ENCODE measurements around the gene CWF19L2.
"Not testable (repeated sequence)": the region's sequence is repeated elsewhere in the genome, so short reads cannot be mapped to it uniquely, and the experiment has no call there.

Gene CWF19L2

DNA sequence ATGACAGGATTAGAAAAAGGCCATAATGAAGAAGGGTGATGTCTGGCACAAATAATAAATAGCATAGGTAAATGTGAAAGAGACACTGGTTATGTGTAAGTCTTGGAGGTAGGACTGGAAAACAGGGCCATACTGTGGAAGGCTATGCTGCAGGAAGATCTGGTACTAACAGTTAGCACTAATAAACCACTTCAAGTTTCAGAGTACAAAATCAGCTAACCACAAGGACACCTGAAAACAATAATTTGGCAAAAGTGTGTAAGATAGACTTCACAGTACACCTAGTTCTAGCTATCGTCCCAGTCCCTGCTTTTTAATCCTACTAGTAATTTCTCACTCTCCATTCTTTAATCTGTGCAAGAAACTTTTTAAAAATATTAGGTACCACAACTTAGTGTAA is 44.3 kb downstream of the CWF19L2 start:
- H2AK5ac ChIP-seq (ENCODE audit: low read length) = no peak overlapping the region
- no peak for DNase-seq
- H3K4me2 ChIP-seq (ENCODE audit: low read length) = no peak overlapping the region
- H2AFZ ChIP-seq (ENCODE audit: insufficient read depth, low read length, poor library complexity) = no peak overlapping the region
- H3K79me2 ChIP-seq (ENCODE audit: control insufficient read depth, insufficient read depth, low read length, poor library complexity) = no peaks in the 10 kb centered on the region
- no CpG with 5 or more reads among the region's 1 CpG for WGBS (ENCODE audit: extremely low coverage, insufficient coverage, insufficient read length)
- no peaks in the 10 kb centered on the region for H3K27me3 ChIP-seq (ENCODE audit: insufficient read depth, low read length)
- no peak overlapping the region for H3K9ac ChIP-seq (ENCODE audit: low read length)
- no peak overlapping the region for H3K14ac ChIP-seq (ENCODE audit: low read length)
- H2BK120ac ChIP-seq (ENCODE audit: insufficient read depth, low read length, poor library complexity) = no peak overlapping the region
- no peak overlapping the region for H3K4me3 ChIP-seq (ENCODE audit: low read depth, low read length)
- H2BK12ac ChIP-seq (ENCODE audit: low read length) = no peak overlapping the region
- H3K9me3 ChIP-seq (ENCODE audit: insufficient read depth, low read depth, low read length) = no peaks in the 10 kb centered on the region
- no peaks in the 10 kb centered on the region for H3K4me1 ChIP-seq (ENCODE audit: control insufficient read depth in 1 of 2, insufficient read depth in 2 of 2, low read length in 2 of 2)
- no peak overlapping the region for H2BK5ac ChIP-seq (ENCODE audit: low read depth, low read length, poor library complexity)
- H4K12ac ChIP-seq (ENCODE audit: low read depth, low read length) = no peak overlapping the region
- no peaks in the 10 kb centered on the region for H3K36me3 ChIP-seq (ENCODE audit: control insufficient read depth in 1 of 2, insufficient read depth in 2 of 2, low read length in 2 of 2)
- no peaks in the 10 kb centered on the region for H3K79me1 ChIP-seq (ENCODE audit: low read length)
- no peak overlapping the region for H3K18ac ChIP-seq (ENCODE audit: low read length)
- no peak overlapping the region for H4K91ac ChIP-seq (ENCODE audit: low read depth, low read length)
- no peak overlapping the region for H4K8ac ChIP-seq (ENCODE audit: low read depth, low read length)
- H3K4ac ChIP-seq (ENCODE audit: low read depth, low read length) = no peak overlapping the region
- no peak overlapping the region for H3K27ac ChIP-seq (ENCODE audit: low read depth, low read length)
- no peak overlapping the region for H3K23ac ChIP-seq (ENCODE audit: low read length)

DNA sequence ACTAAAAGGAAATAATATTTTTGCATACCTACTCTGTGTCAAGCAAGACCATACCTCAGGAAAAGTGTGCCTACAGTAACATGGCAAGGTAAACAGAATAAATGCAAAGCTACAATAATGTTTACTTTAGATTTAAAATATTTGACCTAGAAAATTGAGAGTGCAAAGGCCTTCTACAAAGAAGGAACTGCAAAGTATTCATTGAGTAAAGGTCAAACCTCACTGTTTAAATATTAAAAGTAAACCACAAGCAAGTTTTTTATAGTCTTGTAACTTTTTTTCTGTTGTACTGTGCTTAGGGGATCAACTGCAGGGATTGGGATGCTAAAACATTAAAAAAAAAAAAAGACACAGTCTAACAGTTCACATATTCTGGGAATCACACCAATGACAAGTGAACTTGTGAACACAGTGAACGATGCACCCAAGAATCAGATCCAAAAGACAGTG is 48.8 kb downstream of the CWF19L2 start:
- Histone ChIP-seq H2AFZ (ENCODE audit: insufficient read depth, low read length, poor library complexity) (no peak overlapping the region), H2BK12ac (ENCODE audit: low read length) (no peak overlapping the region), H3K9me3 (ENCODE audit: insufficient read depth, low read depth, low read length) (no peaks in the 10 kb centered on the region), H3K4me2 (ENCODE audit: low read length) (no peak overlapping the region), H4K91ac (ENCODE audit: low read depth, low read length) (no peak overlapping the region), H3K18ac (ENCODE audit: low read length) (no peak overlapping the region), H3K27ac (ENCODE audit: low read depth, low read length) (no peak overlapping the region), H3K9ac (ENCODE audit: low read length) (no peak overlapping the region), H2BK120ac (ENCODE audit: insufficient read depth, low read length, poor library complexity) (no peak overlapping the region), H3K4me3 (ENCODE audit: low read depth, low read length) (no peak overlapping the region), H4K8ac (ENCODE audit: low read depth, low read length) (no peak overlapping the region), H2AK5ac (ENCODE audit: low read length) (no peak overlapping the region), H4K12ac (ENCODE audit: low read depth, low read length) (no peak overlapping the region), H3K4me1 (ENCODE audit: control insufficient read depth in 1 of 2, insufficient read depth in 2 of 2, low read length in 2 of 2) (no peaks in the 10 kb centered on the region), H3K79me1 (ENCODE audit: low read length) (no peaks in the 10 kb centered on the region), H2BK5ac (ENCODE audit: low read depth, low read length, poor library complexity) (no peak overlapping the region), H3K36me3 (ENCODE audit: control insufficient read depth in 1 of 2, insufficient read depth in 2 of 2, low read length in 2 of 2) (no peaks in the 10 kb centered on the region), H3K14ac (ENCODE audit: low read length) (no peak overlapping the region), H3K79me2 (ENCODE audit: control insufficient read depth, insufficient read depth, low read length, poor library complexity) (no peaks in the 10 kb centered on the region), H3K27me3 (ENCODE audit: insufficient read depth, low read length) (no peaks in the 10 kb centered on the region), H3K4ac (ENCODE audit: low read depth, low read length) (no peak overlapping the region), H3K23ac (ENCODE audit: low read length) (no peak overlapping the region)
- no peak for DNase-seq
- WGBS (ENCODE audit: extremely low coverage, insufficient coverage, insufficient read length) = no CpG with 5 or more reads among the region's 1 CpG

DNA sequence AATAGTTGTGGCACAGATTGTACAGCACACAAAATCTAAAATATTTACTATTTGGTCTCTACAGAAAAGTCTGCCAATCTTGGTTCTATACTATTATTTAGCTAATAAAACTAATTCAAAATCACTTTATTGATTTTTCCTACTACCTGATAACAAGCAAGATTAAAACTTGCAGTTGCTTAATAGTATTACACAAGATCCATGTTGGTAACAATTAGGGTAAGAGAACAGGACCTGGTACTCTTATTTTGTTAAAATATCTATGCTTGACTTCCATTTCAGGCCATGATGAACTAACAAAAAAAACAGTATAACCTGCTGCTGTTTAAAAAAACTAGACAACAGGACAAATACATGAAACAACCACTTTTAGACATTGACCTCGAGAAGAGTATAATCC is 52.4 kb downstream of the CWF19L2 start:
- WGBS (ENCODE audit: extremely low coverage, insufficient coverage, insufficient read length) = no CpG with 5 or more reads among the region's 1 CpG
- Histone ChIP-seq H3K27ac (ENCODE audit: low read depth, low read length) (no peak overlapping the region), H4K8ac (ENCODE audit: low read depth, low read length) (no peak overlapping the region), H3K18ac (ENCODE audit: low read length) (no peak overlapping the region), H3K14ac (ENCODE audit: low read length) (no peak overlapping the region), H3K27me3 (ENCODE audit: insufficient read depth, low read length) (no peaks in the 10 kb centered on the region), H2AK5ac (ENCODE audit: low read length) (no peak overlapping the region), H3K4ac (ENCODE audit: low read depth, low read length) (no peak overlapping the region), H4K91ac (ENCODE audit: low read depth, low read length) (no peak overlapping the region), H3K23ac (ENCODE audit: low read length) (no peak overlapping the region), H3K79me2 (ENCODE audit: control insufficient read depth, insufficient read depth, low read length, poor library complexity) (no peaks in the 10 kb centered on the region), H4K12ac (ENCODE audit: low read depth, low read length) (no peak overlapping the region), H2BK5ac (ENCODE audit: low read depth, low read length, poor library complexity) (no peak overlapping the region), H3K9ac (ENCODE audit: low read length) (no peak overlapping the region), H2AFZ (ENCODE audit: insufficient read depth, low read length, poor library complexity) (no peak overlapping the region), H2BK12ac (ENCODE audit: low read length) (no peak overlapping the region), H3K36me3 (ENCODE audit: control insufficient read depth in 1 of 2, insufficient read depth in 2 of 2, low read length in 2 of 2) (no peaks in the 10 kb centered on the region), H3K4me1 (ENCODE audit: control insufficient read depth in 1 of 2, insufficient read depth in 2 of 2, low read length in 2 of 2) (no peaks in the 10 kb centered on the region), H2BK120ac (ENCODE audit: insufficient read depth, low read length, poor library complexity) (no peak overlapping the region), H3K9me3 (ENCODE audit: insufficient read depth, low read depth, low read length) (no peaks in the 10 kb centered on the region), H3K4me3 (ENCODE audit: low read depth, low read length) (no peak overlapping the region), H3K4me2 (ENCODE audit: low read length) (no peak overlapping the region), H3K79me1 (ENCODE audit: low read length) (no peaks in the 10 kb centered on the region)
- DNase-seq = no peak

DNA sequence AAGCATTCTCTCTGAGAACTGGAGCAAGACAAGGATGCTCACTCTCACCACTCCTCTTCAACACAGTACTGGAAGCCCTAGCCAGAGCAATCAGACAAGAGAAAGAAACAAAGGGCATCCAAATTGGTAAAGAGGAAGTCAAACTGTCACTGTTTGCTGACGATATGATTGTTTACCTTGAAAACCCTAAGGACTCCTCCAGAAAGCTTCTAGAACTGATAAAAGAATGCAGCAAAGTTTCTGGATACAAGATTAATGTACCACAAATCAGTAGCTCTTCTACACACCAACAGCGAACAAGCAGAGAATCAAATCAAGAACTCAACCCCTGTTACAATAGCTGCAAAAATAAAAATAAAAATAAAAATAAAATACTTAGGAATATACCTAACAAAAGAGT is 56.5 kb downstream of the CWF19L2 start:
- H3K4me2 ChIP-seq (ENCODE audit: low read length); H3K18ac ChIP-seq (ENCODE audit: low read length); H3K4me1 ChIP-seq (ENCODE audit: control insufficient read depth in 1 of 2, insufficient read depth in 2 of 2, low read length in 2 of 2); H2AK5ac ChIP-seq (ENCODE audit: low read length); H3K36me3 ChIP-seq (ENCODE audit: control insufficient read depth in 1 of 2, insufficient read depth in 2 of 2, low read length in 2 of 2); H2BK5ac ChIP-seq (ENCODE audit: low read depth, low read length, poor library complexity); H3K14ac ChIP-seq (ENCODE audit: low read length); H3K27ac ChIP-seq (ENCODE audit: low read depth, low read length); H3K27me3 ChIP-seq (ENCODE audit: insufficient read depth, low read length); H4K8ac ChIP-seq (ENCODE audit: low read depth, low read length); H4K91ac ChIP-seq (ENCODE audit: low read depth, low read length); H3K23ac ChIP-seq (ENCODE audit: low read length); H3K9me3 ChIP-seq (ENCODE audit: insufficient read depth, low read depth, low read length); H2BK12ac ChIP-seq (ENCODE audit: low read length); H2AFZ ChIP-seq (ENCODE audit: insufficient read depth, low read length, poor library complexity); H2BK120ac ChIP-seq (ENCODE audit: insufficient read depth, low read length, poor library complexity); H3K79me1 ChIP-seq (ENCODE audit: low read length); H3K4ac ChIP-seq (ENCODE audit: low read depth, low read length); H3K79me2 ChIP-seq (ENCODE audit: control insufficient read depth, insufficient read depth, low read length, poor library complexity); DNase-seq; H4K12ac ChIP-seq (ENCODE audit: low read depth, low read length); H3K9ac ChIP-seq (ENCODE audit: low read length); H3K4me3 ChIP-seq (ENCODE audit: low read depth, low read length): not testable (repeated sequence)
- WGBS (ENCODE audit: extremely low coverage, insufficient coverage, insufficient read length) = no CpG with 5 or more reads among the region's 2 CpGs

All from trophoblast cell (in vitro differentiated cells and primary cell).